ENCODE measurements around the gene DUSP1. TPM values are rescaled to one million over a fixed set of nuclear protein-coding genes. Genes with fewer than 3 reads are reported as not detected.

DUSP1 gene
- total and polyA plus RNA-seq, 2 experiments from 2014 or later: 32.2 to 49.4 TPM

- Histone ChIP-seq H3K27ac (no peak overlapping the region), H3K9me3 (ENCODE audit: low read depth) (no peaks in the 10 kb centered on the region), H3K27me3 (no peaks in the 10 kb centered on the region), H3K36me3 (peaks cover 18% of the 10 kb centered on the region), H3K4me3 (no peak overlapping the region), H3K4me1 (ENCODE audit: low read depth) (peaks cover 25% of the 10 kb centered on the region)
- peak in 1 of 2 donors; percentile 76 for DNase-seq (ENCODE audit: low read depth in 1 of 2, low spot score in 1 of 2)
- TF ChIP-seq CTCF (IDR thresholded peaks at IDR 0.05; ENCODE audit: low read depth, low read length): no peak
Observed at GRCh38 chr5:172768573-172769341, 2.2 kb downstream of the DUSP1 start.

- no peak for TF ChIP-seq CTCF (IDR thresholded peaks at IDR 0.05; ENCODE audit: low read depth, low read length)
Observed at GRCh38 chr5:172768098-172768572, 2.9 kb downstream of the DUSP1 start.

GRCh38 chr5:172766287-172767108, 4.5 kb downstream of the DUSP1 start:
- DNase-seq (ENCODE audit: low read depth in 1 of 2, low spot score in 1 of 2): peak; percentile 49 to 86
- no peaks in the 10 kb centered on the region for H3K9me3 ChIP-seq (ENCODE audit: low read depth)
- peaks cover 22% of the 10 kb centered on the region for H3K4me1 ChIP-seq (ENCODE audit: low read depth)
- H3K36me3 ChIP-seq: peaks cover 18% of the 10 kb centered on the region
- H3K27me3 ChIP-seq: no peaks in the 10 kb centered on the region
- TF ChIP-seq CTCF (IDR thresholded peaks at IDR 0.05; ENCODE audit: low read depth, low read length): no peak
- H3K4me3 ChIP-seq: no peak overlapping the region
- peak overlapping the region; percentile 88 for H3K27ac ChIP-seq

More at GRCh38 chr5:172768098-172768572, 2.9 kb downstream of the DUSP1 start:
- Histone ChIP-seq H3K4me3 (no peak overlapping the region), H3K4me1 (ENCODE audit: low read depth) (peaks cover 25% of the 10 kb centered on the region), H3K36me3 (peaks cover 18% of the 10 kb centered on the region), H3K27me3 (no peaks in the 10 kb centered on the region), H3K9me3 (ENCODE audit: low read depth) (no peaks in the 10 kb centered on the region), H3K27ac (no peak overlapping the region)
- DNase-seq (ENCODE audit: low read depth in 1 of 2, low spot score in 1 of 2): no peak

GRCh38 chr5:172765766-172766286, 5.2 kb downstream of the DUSP1 start:
- H3K36me3 ChIP-seq: peaks cover 18% of the 10 kb centered on the region
- peak overlapping the region; percentile 22 for H3K4me3 ChIP-seq
- H3K9me3 ChIP-seq (ENCODE audit: low read depth): no peaks in the 10 kb centered on the region
- TF ChIP-seq CTCF (IDR thresholded peaks at IDR 0.05; ENCODE audit: low read depth, low read length): no peak
- DNase-seq (ENCODE audit: low read depth in 1 of 2, low spot score in 1 of 2): peak in 1 of 2 donors; percentile 85
- H3K27ac ChIP-seq: peak overlapping the region; percentile 88
- peaks cover 21% of the 10 kb centered on the region for H3K4me1 ChIP-seq (ENCODE audit: low read depth)
- H3K27me3 ChIP-seq: no peaks in the 10 kb centered on the region

Data from cardiac muscle cell (in vitro differentiated cells and primary cell).